GM20431 (cell line): ENCODE measurements around the gene CD52.

Experiments
- in situ Hi-C: fragments of 300-500 bp; cut with MseI, MboI; formaldehyde crosslinking; loops from one replicate; pipeline ENCODE4 v1.15.0; 2020; ENCODE audit warnings: low sequenced_read_pairs; ENCODE audit not compliant: unreplicated experiment

CD52 gene, protein sequence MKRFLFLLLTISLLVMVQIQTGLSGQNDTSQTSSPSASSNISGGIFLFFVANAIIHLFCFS

DNA sequence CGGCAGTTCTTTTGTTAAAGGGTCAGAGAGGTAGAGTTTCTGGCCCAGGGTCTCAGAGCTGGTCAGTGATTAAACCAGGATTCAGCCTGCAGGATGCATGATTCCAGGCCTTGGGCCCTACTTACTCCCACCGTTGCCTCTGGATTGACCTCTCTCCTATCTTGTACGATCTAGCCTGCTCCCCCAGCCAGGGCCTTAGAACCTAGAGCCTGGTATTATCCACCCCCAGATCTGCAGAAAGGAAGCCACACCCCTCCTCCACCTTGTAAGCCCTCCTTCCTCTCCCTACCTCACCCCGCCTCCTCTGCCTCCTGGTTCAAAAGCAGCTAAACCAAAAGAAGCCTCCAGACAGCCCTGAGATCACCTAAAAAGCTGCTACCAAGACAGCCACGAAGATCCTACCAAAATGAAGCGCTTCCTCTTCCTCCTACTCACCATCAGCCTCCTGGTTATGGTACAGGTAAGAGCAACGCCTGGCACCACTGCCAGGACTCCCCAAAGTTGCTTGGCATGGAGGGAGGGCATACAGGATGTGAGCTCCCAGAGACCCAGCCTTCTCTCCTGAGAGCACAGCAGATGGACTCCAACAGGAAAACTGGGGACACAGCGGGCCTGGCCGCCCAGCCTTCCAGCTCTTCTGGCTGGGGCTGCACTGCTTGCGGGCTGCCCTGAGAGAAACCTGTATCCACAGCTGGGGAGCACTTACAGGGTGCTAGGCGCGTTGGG, at the start of gene CD52:
Gene CD52, plus strand, starts transcription at position 347 of the 726 bp plus-strand sequence. Its CDS starts 60 bp downstream, at position 407.
- in situ Hi-C loops = no loop called here

DNA sequence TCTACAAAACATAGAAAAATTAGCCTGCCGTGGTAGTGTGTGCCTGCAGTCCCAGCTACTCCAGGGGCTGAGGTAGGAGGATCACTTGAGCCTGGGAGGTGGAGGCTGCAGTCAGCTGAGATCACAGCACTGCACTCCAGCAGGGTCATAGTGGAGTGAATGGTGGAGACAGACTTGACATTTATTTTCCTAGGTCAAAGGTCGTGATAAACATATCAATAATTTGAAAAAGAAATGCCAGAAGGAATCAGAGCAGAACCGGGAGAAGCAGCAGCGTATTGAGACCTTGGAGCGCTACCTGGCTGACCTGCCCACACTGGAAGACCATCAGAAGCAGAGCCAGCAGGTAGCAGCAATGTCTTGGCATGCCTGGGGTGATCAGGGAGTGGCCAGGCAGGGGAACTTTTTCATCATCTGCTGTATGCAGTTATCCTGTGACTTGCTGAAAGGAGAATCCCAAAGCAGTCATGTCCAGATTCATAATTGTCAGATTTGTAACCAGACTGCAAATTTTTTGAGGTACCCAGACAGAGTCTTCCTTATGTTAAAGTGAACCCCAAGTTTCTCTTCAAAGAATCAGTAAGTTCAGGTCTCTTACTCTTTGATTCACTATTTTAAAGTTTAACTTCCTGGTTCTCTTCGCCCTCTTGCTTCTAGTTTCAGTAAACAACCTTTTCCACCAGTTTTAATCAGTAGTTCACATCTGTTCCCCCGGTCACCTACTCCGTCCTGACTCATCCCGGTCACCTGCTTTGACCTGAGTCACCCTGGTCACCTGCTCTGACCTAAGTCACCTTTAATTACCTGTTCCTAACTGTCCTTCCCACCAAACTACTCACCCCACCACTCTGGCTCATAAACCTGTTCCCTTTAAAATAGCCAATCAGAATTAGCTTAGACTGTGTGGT, 49.2 kb upstream of the CD52 start:
- in situ Hi-C loops = no loop called here

DNA sequence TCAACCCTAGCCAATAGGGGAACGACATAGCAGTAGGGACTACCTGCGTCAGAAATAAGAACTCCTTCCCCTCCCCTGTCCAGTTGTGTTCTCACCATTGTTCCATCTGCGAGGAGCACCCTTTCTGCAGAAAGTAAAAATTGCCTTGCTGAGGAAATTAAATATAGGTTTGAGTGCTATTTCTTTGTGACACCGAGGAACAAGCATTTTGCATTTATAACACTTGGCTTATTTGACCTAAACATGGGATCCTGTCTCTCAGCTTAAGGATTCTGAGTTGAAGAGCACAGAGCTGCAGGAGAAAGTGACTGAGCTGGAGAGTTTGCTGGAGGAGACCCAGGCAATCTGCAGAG, 48.6 kb upstream of the CD52 start:
- in situ Hi-C loops = no loop called here

DNA sequence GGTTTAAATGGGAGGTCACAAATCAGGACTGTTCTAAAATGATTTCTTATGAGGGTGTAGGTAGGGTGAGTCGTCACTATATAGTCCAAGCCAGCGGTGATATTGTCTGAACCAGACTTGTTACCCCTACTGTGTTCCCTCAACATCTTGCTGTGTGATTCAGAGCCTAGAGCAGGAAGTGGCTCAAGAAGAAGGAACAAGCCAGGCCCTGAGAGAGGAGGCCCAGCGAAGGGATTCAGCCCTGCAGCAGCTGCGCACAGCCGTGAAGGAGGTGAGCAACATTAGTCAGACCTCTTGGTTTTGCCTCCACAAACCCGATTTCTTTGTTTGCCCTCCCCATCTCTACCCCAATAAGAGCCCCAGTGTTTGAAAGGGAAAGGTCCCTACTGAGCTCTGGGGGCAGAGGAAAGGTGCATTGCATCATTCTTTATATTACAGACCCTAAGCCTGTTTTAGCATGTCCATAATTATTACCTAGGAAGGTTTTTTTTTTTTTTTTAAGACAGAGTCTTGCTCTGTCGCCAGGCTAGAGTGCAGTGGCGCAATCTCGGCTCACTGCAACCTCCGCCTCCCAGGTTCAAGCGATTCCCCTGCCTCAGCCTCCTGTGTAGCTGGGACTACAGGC, 42.8 kb upstream of the CD52 start:
- in situ Hi-C loops = no loop called here

DNA sequence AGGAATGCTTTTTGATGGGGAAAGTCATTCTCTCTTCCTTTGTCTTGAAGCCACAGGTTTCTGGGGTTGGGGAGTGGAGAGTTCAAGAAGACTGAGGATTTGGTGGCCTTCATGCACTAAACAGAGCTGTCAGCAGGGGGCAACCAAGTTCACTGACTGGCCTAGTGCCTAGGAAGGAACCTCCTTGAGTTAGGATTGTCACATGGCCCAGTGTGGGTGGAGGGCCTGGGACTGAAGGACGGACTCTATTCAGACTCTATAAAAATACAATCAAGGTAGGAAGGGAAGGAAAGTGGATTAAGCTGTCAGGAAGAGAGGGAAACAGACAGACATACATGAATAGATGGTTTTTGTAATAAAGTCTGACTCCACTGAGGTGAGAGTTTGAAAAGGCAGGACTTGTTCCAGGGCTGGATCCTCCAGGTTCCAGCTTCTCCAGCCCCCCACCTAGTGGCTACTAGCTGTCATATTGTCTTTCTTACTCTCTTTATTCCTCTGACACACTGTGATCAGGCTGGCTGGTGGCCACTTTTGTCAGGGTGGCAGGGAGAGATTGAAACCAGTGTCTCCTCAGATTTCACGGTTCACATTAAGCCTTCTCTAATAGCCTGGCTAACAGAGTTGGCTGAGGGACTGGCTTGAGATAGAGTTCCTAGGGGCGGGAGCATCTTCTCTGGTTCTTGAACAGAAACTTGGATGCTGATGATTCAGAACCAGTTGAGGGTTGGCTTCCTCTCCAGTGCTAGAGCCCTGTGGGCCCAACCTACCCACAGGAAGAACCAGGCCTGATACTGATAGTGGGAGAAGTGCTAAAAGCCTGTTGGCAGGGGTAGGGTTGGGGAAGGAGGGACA, 42.0 kb upstream of the CD52 start:
- in situ Hi-C loops = no loop called here

DNA sequence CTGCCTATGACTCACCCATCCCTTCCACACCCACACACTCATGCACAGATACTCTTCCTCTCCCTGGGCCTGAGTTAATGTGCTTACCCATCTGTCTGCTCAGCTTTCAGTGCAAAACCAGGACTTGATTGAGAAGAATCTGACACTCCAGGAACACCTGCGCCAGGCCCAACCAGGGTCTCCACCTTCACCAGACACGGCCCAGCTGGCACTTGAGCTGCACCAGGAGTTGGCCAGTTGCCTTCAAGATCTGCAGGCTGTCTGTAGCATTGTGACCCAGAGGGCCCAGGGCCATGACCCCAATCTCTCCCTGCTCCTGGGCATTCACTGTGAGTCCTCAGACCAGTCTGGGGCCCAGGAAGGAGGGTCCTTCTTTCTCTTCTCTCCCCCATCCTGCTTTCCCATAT, 41.3 kb upstream of the CD52 start:
- in situ Hi-C loops = no loop called here

DNA sequence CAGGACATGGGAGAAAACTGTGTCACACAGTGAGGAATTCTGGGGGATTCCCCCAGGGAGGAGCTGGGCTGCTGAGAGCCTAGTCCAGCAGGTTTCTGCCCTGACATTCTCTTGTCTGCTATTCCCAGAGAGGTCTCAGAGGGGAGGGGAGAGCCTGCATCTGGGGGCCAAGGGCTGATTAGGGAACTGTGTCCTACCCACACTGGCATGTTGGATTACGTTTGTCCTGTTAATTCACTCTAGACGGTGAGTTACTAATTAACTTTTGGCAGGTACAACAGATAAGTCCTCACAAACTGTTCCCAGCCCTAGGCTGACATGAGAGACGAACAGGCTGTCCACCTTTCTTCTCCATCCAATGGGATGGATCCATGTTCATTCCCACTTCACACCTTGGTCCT, 40.5 kb upstream of the CD52 start:
- in situ Hi-C loops = no loop called here

DNA sequence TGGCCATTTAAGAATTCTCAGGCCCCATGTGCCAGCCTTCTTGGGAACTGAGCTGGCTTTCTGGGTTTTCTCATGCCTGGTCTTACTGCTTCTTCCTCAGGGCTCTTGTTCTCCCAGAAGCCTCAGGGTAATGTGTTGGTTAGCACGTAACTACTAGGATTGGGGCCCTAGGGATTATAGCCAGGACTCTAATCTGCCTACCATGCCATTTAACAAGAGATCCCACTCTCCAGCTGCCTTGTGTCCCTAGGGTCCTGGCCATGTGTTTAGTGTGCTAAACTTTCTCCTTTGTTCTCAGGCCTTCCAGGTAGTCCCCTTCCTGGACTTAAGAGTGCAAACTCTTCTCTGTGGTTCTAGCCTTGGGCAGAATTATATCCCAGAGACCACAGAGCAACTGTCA, 40.0 kb upstream of the CD52 start:
- in situ Hi-C loops = no loop called here

DNA sequence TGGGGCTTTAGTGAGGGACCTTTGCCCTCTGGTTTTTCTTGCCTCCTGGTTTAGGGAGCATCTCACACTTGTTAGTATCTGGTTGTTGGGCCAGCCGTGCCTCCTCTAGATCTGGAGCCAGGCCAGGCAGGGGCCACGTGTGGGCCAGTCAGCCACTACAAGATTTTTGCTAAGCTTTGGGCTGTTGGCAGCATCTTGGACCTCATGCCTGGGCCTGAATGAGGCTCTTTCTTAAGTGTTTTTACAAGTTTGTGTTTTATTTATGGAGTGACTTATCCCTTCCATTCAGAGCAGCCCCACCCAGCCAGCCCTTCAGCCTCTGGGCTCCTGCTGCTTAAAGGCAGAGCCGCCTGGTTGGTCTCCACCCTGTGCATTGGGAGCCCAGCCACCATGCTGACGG, 39.5 kb upstream of the CD52 start:
- in situ Hi-C loops = no loop called here

DNA sequence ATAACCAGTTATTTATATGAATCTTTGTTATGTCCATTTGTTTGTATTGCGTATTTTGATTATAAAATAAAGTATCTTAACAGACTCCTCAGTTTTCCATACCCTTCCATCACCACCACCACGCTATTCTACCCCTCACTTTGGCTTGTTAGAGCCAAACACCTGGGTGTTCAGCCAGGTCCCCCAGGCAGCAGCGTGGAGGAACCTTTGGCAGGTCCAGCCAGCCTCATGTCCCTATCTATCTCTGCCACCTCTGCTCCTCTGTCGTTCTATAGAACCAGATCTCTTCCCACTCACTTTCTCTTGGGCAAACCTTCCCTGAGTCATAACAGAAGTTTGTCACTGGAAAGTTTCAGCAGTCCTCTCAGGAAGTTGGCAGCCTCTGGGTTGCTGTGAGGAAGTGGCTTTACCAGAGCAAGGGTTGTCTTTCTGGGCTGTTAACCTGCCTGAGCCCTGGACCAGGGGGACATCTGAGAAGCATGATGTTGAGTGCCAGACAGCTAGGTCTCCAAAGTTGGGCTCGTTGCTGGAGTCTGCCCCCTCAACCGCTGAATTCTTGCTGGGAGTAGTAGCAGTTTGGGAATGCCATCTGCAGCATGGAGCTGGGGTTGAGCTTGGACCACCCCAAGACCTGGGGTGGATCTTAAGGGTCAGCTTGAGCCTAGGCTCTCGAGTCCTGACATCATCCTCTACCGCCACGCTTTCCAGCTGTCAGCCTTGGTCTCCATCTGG, 38.9 kb upstream of the CD52 start:
- in situ Hi-C loops = no loop called here

DNA sequence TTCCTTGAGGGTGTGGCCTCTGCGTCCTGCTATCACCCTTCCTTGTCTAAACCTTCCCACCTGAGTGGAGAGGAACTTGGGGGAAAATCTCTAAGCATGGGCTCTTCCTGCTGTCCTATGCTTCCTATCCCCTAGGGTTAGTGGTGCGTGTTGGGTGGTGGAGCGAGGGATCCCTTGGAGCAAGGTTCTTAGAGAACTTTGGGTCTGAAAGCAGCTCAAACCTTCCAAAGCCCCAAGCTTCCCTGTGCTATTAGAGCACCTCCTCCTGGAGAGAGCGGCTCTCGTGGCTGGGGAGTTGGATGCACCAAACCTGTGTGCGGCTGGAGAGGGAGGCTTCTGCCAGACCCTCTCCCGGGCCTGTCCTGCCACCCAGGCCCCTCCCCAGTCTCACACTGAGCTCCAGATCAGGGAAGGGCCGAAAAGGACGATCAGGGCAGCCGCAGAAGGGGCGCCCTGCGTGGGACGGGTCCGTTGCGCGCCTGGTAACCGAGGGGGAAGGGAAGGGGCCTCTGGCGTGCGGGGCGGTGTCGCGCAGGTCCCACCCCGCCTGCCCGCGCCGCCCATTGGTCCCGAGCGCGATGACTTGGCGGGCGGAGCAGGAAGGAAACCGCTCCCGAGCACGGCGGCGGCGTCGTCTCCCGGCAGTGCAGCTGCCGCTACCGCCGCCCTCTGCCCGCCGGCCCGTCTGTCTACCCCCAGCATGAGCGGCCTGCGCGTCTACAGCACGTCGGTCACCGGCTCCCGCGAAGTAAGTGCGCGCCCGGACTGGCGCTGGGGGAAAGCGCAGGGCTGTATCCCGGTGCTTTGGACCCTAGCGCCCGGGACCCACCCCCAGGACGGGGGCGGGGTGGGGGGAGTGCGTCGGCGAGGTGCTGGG, 38.1 kb upstream of the CD52 start, which contains the start of gene SH3BGRL3:
Gene SH3BGRL3, plus strand, starts transcription at position 631 of the 877 bp plus-strand sequence. Its CDS starts 70 bp downstream, at position 701.
- in situ Hi-C loops = loop anchor here (5.0 kb wide), 1 partner anchor 43 kb away; no protein-coding TSS in a partner anchor

DNA sequence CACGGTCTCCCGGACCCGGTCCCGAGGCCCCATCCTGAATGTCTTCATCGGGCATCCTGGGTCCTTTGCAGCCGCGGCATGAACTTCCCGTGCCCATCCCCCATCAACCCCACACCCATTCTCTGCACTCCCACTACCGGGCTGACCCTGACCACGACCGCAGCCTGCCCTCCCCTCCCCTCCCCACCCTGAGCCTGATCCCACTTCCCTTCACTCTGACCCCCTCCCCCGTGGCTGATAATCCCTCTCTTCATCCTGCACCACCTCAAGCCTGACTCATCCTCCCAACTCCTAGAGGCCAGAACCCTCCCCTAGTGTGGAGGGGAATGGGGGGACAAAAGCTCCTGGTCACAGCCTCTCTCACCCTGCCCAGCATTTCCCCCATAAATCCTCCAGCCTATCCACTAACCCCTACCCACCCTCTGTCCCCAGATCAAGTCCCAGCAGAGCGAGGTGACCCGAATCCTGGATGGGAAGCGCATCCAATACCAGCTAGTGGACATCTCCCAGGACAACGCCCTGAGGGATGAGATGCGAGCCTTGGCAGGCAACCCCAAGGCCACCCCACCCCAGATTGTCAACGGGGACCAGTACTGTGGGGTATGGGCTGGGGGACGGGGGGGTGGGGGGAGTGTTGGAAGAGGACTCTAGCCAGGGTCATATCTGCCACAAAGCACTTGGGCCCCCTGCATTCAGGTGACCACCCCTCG, 37.3 kb upstream of the CD52 start:
- in situ Hi-C loops = loop anchor here (5.0 kb wide), 1 partner anchor 42 kb away; no protein-coding TSS in a partner anchor

DNA sequence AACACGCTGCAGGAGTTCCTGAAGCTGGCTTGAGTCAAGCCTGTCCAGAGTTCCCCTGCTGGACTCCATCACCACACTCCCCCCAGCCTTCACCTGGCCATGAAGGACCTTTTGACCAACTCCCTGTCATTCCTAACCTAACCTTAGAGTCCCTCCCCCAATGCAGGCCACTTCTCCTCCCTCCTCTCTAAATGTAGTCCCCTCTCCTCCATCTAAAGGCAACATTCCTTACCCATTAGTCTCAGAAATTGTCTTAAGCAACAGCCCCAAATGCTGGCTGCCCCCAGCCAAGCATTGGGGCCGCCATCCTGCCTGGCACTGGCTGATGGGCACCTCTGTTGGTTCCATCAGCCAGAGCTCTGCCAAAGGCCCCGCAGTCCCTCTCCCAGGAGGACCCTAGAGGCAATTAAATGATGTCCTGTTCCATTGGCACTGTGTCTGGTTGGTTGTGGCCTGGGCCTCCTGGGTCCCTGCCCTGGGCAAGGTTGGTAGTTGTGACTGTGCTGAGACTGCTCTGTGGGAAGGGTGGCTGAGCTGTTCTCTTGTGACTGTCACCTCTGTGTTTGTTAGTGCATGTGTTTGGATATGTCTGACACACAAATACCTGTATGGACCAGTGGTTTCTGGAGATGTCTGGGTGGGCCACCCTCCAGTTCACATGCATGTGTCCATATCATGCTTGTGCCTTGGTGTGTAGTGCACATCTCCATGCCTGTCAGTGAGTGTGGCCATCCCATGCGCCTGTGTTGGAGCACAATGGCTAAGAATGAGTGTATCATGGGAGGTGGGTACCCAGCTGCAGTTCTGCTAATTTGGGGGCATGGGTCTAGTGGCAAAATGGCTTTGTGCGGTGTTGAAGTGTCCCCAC, 36.4 kb upstream of the CD52 start:
- in situ Hi-C loops = loop anchor here (5.0 kb wide), 1 partner anchor 41 kb away; no protein-coding TSS in a partner anchor

DNA sequence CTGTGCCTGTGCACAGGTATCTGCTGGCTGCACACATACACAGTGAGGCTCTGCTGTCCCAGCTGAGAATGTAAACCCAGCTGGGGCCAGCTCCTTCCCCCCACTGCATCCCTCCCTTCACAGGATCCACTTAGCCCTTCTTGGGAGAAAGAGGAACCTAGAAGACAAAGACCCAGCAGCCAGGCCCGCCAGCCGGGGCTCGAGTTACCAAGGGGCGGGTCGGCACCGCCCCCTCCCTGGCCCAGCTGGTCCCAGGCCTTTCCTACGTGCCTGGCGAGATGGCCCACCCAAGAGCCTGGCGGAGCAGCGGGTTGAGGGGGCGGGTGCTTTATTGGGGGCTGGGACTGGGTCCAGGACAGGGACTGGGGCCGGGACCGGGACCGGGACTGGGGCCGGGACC, 35.8 kb upstream of the CD52 start:
- in situ Hi-C loops = loop anchor here (5.0 kb wide), 1 partner anchor 40 kb away; no protein-coding TSS in a partner anchor

DNA sequence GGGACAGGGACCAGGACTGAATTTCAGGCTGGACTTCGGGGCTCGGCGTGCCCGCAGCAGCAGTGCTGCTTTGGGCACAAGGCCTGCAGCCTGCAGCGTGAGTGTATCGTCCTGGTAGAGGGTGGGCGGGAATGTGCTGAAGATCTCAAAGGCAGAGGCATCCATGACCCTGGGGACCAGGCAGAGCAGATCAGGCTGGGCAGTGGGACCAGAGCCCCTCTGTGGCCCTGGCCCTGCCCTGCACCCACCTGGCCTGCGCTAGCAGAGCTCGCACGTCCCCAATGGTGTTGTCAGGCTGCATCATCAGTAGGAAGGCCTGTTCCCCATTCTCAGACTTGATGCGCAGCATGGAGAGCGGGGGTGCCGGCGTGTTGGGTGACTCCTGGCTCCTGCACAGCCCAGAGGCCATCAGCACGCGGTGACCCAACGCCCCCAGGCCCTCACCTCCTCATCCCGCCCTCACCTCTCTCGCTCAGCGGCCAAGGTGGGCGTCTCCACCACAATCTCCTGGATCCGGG, 35.3 kb upstream of the CD52 start:
- in situ Hi-C loops = loop anchor here (5.0 kb wide), 1 partner anchor 40 kb away; no protein-coding TSS in a partner anchor

DNA sequence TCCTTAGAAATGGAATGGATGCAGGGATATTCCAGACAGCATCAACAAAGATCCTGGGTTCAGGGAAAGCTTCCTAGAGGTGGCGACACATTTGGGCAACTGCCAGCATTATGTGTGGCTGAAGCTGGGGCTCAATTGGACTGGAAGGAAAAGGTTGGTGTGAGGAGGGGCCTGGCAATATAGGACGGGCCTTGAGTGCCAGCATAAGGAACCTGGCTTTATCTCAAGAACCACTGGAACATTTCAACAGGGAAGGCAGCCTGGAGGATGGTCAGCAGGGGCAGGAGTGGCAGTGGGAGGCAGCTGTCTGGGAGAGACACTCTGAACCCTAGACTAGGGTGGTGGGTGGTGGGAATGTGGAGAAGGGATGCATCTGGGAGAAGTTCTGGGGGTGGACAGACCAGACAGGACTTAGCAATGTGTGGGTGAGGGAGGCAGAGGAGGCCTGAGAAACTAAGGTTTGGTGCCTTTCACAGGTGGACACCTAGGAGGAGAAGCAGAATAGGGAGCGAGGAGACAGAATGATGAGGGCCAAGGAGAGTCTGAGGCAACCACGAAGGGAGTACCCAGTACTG, 34.4 kb upstream of the CD52 start:
- in situ Hi-C loops = loop anchor here (5.0 kb wide), 1 partner anchor 39 kb away; no protein-coding TSS in a partner anchor
